Astrocyte of the hippocampus (primary cell): ENCODE measurements around the gene SSBP4.
"Not testable (repeated sequence)": the region's sequence is repeated elsewhere in the genome, so short reads cannot be mapped to it uniquely, and the experiment has no call there.

ENCODE experiments used
- DNase-seq: peaks from one replicate; pipeline ENCODE4 v3.0.0; 2011; ENCODE audit warnings: low read depth, low spot score

The SSBP4 gene

DNA sequence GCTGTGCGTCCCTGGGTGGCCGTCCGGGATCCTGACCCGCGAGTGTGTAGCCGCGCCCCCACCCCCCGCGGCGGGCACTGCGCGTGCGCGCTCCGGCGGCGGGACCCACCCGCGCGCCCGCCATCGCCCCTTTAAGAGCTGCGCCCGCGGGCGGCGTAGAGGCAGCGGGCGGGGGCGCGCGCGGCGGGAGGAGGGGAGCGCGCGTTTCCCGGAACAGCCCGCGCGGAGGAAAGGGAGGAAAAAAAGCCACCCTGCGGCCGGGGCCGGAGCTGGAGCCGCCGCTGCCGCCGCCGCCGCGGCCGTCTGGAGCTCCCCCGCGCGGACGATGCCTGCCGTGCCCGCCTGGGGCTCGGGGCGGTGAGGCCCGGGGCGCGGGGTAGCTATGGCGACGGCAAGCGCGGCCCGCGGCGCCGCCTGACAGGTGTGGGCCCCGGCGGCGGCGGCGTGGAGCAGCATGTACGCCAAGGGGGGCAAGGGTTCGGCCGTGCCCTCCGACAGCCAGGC is at the start of gene SSBP4:
Gene SSBP4 (plus strand): TSS at position 204 of the 504 bp plus-strand sequence. CDS start 251 bp downstream, at position 455.
- peak; percentile 94 for DNase-seq

DNA sequence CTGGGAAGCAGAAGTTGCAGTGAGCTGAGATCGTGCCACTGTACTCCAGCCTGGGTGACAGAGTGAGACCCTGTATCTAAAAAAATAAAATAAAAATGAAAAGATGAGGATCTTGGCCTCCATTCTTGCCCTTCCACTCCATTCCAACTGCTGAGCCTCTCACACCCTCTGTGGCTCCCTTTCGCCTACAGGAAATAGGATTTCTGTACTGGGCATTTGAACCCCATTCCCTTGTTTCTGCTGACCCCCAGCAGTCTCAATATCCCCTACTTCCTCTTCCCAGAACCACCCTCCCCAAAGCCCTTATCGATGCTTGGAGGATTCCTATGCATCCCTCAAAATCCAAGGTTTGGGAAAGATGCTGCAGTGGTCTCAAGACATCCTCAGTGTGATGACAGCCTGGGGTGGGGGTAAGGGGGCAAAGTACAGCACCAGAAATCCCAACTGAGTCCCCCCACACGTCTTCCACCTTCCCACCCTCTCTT is 45.7 kb upstream of the SSBP4 start:
- no peak for DNase-seq

DNA sequence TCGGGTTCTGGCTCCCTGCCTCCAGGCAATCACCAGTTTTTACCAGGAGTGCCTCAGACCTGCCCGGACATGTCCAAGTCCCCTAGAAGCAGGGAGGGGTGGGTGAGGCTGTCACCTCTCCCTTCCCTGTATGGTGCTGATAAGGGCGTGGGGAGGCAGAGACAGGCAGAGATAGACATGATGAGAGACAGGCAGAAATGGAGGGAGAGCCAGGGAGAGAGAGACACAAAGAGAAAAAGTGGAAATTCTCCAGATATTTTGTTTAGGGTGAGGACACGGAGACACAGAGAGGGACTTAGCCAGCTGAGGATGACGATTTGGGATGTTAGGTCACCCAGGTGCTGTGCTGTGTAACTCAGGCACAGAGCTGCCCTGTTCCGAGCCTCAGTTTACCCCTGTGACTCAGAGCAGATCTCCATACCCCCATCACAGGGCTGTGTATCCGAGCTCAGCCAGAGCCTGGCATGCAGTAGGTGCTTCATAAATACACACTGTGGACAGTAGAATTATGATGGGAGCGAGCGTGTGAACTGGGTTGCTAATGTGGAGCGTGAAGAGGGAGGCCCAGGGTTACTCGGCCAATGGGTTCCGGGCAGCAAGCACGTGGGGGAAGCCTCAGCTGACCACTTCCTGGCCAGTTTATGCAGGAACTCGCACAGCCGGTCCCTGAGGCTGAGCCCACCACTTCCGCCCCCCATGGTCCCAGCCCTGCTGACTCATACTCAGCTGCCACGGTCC is 45.1 kb upstream of the SSBP4 start:
- peak; percentile 97 for DNase-seq

DNA sequence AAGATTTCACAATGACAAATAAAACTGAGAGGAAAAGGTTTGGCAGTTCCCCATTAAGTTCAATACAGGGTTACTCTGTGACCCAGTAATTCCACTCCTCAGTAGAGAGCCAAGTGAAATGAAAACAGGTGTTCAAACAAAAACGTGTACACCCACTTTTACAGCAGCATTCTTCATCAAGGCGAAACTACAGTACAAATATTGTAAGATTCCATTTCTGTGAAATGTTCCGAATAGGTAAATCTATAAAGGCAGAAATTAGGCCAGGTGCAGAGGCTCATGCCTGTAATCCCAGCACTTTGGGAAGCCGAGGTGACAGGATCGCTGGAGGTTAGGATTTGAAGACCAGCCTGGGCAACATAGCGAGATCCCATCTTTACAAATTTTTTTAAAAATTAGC is 42.2 kb upstream of the SSBP4 start:
- DNase-seq: no peak

DNA sequence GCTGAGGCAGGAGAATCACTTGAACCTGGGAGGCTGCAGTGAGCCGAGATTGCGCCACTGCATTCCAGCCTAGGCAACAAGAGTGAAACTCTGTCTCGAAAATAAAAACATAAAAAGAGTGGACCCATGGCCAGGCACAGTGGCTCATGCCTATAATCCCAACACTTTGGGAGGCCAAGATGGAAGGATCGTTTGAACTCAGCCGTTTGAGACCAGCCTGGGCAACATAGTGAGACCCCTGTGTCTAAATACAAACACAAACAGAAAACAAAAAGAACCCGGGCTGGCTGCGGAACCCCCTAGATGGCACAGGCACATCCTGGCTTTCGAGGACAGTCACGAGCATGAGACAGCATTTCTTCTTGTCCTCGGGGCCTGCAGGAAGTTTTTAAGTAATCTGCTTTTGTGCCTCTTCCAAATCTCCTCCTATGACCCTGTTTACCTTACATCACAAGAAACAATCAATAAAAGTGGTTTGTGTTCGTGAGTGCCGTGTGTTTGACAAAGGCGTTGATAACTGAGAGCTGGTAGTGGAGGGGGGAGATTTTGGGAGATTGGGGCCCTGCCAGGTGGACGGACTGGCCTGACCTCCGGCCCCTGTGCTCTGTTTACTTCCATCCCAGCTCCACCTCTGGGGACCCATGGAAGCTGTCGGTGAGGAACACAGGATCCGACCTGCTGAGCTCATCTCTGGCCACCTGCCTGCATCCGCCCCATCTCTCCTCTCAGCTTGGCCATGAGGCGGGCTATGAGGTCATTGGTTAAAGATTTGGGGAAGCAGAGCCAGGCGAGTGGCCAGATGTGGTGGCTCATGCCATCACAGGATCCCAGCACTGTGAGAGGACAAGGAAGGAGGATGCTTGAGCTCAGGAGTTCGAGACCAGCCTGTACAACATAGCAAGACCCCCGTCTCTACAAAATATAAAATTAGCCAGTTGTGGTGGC is 39.1 kb upstream of the SSBP4 start:
- peak; percentile 86 for DNase-seq

DNA sequence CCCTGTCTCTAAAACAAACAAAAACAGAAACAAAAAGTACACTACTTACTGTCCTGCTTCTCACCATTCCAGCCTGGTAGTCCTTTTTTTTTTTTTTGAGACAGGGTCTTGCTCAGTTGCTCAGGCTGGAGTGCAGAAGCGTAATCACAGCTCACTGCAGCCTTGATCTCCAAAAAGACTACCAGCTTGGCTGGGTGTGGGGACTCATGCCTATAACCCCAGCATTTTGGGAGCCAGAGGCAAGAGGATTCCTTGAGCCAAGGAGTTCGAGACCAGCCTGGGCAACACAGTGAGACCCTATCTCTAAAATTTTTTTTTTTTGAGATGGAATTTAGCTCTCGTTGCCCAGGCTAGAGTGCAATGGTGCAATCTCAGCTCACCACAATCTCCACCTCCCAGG is 38.4 kb upstream of the SSBP4 start:
- DNase-seq: no peak

DNA sequence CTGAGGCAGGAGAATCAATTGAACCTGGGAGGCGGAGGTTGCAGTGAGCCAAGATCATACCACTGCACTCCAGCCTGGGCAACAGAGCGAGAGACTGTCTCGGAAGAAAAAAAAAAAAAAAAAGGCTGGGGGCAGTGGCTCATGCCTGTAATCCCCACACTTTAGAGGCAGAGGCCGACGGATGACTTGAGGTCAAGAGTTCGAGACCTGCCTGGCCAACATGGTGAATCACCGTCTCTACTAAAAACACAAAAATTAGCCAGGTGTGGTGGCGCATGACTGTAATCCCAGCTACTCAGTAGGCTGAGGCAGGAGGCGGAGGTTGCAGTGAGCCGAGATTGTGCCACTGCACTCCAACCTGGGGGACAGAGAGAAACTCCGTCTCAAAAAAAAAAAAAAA is 35.6 kb upstream of the SSBP4 start:
- DNase-seq: not testable (repeated sequence)

DNA sequence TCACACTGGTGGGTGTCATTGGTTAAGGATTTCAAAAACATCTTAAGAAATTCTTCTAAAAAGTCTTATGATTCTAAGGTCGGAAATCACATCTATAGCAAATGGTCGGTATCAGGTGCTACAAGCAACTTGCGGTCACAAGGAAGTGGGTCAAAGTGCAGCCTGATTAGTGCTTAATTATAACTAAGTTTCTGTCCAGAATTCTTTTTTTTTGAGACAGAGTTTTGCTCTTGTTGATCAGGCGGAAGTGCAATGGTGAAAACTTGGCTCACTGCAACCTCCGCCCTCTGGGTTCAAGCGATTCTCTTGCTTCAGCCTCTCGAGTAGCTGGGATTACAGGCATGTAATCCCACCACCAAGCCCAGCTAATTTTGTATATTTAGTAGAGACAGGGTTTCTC is 34.4 kb upstream of the SSBP4 start:
- DNase-seq: no peak

DNA sequence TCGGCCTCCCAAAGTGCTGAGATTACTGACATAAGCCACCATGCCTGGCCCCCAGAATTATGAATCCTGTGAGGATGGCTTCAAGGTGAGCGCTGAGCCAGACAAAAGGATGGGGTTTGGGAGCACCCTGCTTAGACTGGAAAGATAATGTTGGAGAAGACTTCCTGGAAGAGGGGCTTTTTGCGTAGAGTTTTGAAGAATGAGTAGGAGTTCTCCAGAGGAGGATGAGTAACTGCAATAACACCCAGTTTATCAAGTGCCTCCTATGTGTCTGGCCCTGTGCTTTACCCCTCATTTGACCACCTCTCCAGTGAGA is 33.9 kb upstream of the SSBP4 start:
- DNase-seq: no peak

DNA sequence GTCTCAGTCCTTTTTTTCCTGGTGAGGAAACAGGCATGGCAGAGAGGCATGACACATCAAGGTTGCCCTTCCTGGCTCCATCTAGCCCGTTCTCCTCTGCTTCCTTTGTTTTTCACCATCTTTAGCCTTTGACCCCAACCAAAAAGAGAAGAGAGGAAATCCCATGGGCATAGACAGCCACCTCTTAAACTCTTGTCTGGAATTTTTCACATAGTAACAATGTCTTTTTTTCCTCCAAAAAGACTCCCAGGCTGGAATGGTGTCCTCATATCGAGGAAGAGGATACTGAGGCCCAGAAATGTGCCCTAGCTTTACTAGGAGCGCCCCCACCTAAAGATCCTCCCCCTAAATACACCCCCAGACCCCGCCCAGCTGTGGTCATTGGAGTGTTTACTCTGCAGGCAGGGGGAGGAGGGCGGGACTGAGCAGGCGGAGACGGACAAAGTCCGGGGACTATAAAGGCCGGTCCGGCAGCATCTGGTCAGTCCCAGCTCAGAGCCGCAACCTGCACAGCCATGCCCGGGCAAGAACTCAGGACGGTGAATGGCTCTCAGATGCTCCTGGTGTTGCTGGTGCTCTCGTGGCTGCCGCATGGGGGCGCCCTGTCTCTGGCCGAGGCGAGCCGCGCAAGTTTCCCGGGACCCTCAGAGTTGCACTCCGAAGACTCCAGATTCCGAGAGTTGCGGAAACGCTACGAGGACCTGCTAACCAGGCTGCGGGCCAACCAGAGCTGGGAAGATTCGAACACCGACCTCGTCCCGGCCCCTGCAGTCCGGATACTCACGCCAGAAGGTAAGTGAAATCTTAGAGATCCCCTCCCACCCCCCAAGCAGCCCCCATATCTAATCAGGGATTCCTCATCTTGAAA is 33.3 kb upstream of the SSBP4 start, which contains the start of gene GDF15:
Gene GDF15 (plus strand): TSS at position 484 of the 868 bp plus-strand sequence. CDS start 32 bp downstream, at position 516.
- DNase-seq: peak; percentile 84

DNA sequence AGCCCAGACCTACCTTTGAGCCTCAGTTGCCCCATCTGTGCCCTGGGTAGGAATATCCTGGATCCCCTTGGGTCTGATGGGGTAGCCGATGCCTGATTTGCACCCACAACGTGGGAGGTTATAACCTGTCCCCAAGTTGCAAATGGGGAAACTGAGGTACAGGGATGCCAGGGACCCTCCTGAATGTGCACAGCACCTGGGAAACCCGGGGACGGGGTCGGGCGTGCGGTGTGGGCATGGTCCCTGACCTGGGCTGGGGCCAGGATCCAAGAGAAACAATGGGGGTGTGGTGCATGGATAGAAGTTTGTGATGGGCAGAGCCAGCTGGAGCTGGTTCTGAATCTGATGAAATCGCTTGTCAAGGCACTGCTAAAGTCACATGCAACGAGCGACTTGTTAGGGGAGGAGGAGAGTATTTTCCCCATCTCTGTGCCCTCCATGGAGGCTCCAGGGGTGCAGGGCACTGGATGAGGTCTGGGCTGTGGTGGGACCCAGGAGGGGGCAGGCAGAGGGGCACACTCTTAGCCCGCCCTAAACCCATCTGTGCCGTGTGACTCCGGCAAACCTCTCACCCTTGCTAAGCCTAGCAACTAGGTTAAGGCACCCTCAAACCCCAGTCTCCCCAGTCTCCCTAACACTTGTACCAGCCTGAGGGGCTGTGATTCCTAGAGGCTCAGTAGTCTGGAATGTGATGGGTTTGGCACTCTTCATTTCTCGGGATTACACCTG is 32.5 kb upstream of the SSBP4 start:
- DNase-seq: no peak

DNA sequence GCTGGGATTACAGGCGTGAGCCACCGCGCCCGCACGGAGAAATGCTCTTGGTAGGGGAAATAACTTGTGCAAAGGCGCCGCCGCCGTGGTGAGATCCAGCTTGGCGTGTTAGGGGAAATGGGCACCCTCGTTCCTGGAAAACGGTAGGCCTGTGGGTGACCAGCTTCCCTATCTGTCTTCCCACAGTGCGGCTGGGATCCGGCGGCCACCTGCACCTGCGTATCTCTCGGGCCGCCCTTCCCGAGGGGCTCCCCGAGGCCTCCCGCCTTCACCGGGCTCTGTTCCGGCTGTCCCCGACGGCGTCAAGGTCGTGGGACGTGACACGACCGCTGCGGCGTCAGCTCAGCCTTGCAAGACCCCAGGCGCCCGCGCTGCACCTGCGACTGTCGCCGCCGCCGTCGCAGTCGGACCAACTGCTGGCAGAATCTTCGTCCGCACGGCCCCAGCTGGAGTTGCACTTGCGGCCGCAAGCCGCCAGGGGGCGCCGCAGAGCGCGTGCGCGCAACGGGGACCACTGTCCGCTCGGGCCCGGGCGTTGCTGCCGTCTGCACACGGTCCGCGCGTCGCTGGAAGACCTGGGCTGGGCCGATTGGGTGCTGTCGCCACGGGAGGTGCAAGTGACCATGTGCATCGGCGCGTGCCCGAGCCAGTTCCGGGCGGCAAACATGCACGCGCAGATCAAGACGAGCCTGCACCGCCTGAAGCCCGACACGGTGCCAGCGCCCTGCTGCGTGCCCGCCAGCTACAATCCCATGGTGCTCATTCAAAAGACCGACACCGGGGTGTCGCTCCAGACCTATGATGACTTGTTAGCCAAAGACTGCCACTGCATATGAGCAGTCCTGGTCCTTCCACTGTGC is 30.9 kb upstream of the SSBP4 start:
- peak; percentile 89 for DNase-seq

DNA sequence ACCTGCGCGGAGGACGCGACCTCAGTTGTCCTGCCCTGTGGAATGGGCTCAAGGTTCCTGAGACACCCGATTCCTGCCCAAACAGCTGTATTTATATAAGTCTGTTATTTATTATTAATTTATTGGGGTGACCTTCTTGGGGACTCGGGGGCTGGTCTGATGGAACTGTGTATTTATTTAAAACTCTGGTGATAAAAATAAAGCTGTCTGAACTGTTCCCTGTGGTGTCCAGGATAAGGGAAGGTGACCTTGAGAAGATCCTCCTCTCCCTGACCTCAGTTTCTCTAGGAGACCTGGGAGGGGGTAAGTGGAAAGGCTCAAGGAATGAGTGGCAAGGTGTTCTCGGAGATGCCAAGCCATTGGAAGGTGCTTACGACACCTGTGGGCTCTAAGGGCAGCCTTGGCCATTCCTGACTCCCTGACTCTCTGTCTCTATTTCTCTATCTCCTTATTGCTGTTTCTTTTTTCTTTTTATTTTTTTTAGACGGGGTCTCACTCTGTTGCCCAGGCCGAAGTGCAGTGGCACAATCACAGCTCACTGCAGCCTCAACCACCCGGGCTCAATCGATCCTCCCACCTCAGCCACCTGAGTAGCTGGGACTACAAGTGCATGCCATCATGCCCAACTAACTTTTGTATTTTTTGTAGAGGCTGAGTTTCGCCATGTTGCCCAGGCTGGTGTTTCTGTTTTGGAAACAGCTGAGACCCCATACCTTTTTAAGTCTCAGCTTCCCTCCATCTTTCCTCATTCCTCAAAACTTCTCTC is 30.1 kb upstream of the SSBP4 start:
- no peak for DNase-seq

DNA sequence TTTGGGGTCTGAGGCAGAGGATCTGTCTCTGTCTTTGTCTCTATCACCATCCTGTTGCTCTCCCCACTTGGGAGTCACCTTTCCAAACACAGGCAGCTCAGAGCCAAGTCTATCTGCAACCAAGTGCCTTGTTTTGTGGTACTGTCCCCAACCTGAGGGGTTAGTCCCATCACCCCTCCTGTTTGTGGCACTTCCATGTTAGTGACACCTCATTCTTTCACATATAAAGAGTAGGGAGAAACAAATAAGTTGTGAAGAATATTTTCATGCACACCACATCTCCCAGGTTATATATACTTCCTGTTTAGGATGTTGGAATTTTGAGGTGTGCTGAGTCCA is 29.5 kb upstream of the SSBP4 start:
- no peak for DNase-seq

DNA sequence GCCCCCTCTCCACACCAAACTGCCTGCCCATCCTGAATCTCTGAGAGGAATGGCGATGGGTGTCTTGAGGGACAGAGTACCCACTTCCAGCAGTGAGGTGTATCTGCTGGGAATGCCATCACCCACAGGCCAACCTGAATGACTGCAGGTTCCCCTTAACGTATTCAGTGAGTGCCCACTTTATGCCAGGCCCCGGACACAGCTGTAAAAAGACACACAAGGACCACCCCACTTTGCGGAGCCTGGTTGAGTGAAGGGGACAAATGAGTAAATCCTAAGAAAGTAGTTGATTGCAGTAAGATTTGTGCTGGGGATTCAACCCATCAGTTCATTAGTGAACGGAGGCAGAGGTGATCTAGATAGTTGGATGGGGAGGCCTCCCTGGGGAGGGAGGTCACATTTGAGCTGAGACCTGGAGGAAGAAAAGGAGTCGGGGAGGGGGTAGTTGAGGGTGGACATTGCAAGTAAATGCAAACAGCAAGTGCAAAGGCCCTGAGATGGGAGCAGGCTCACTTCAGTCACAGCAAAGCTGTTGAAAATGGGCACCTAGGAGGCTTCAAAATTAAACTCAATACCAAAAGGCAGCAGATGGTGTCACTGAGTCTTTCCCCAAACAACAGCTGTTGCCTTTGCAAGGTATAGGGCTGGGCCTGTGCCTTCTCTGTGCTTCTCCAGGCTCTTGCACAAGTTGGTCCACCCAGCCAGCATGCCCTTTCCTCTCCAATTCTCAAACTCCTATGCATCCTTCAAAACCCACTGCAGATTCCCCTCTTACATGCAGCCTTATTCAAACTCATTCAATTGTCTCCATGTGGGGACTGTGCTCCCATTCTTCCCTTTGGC is 28.9 kb upstream of the SSBP4 start:
- DNase-seq: no peak

DNA sequence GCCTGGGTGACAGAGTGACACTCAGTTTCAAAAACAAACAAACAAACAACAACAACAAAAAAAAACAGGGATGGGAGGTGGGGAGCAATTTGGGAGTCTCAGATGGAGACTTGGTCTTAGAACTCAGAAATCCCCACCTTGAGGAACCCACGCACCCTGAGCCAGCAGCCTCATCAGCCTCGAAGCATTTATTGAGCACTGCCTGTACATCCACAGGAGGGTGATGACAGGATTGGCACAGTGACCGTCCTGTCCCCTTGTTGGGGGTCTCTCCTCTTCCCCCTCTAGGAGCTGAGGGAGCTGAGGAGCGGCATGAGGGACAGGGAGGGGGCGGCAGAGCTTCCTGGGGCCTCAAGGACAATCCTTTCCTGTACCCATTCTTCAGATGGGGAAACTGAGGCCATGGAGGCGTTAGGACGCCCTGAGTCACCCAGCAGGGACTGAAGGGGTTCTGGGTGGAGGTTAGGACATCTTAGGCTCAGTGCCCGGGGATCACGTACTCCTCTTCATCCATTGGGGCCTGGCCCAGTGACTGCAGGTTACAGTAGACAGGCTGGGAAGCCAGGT is 27.6 kb upstream of the SSBP4 start:
- no peak for DNase-seq

DNA sequence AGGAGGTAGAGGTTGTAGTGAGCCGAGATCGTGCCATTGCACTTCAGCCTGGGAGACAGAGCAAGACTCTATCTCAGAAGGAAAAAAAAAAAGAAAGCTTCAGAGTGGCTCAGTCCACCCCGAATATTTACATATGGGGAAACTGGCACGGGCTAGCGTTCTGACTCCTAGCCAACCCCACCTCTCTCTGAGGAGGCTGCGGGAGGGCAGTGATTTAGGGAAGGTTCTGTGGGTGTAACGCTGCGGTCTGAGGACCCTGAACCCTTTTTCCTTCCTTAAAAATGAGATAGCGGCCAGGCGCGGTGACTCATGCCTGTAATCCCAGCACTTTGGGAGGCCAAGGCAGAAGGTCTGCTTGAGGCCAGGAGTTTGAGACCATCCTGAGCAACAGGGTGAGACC is 26.8 kb upstream of the SSBP4 start:
- DNase-seq: no peak

DNA sequence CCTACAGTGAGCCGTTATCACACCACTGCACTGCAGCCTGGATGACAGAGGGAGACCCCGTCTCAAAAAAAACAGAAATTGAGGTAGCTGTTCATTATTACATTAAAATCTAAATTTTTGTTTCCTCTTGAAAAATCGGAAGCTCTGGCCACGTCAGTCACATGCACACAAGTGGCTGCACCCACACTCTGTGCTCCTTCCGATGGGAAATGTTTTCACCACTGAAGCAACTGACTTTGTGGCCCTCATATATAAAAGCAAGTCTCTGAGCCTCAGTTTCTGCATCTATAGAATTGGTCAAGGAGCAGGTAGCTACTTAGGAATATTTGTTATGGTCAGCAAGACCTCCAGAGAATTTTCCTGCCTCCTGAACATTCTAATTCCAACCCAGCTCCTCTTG is 26.3 kb upstream of the SSBP4 start:
- no peak for DNase-seq
